ENCODE results near the gene TUSC1. TPM values are rescaled to one million over a fixed set of nuclear protein-coding genes. Genes with fewer than 3 reads are reported as not detected.

Gene TUSC1
- total and polyA plus RNA-seq, 2 donors (not counting 3 experiments of a cell fraction or from before 2014, with no cell fraction given): 9.5 to 12.1 TPM

GRCh38 chr9:25648116-25648515 is 30.1 kb downstream of the TUSC1 start:
- Histone ChIP-seq H2AFZ (ENCODE audit: low read depth, low read length) (peak overlapping the region; percentile 20), H3K9me3 (replicated peaks; ENCODE audit: control insufficient read depth, insufficient read depth, low read length) (no peaks in the 10 kb centered on the region), H4K20me1 (replicated peaks; ENCODE audit: control insufficient read depth, extremely low read depth, insufficient read depth, low read length) (no peaks in the 10 kb centered on the region), H3K9me1 (replicated peaks; ENCODE audit: control insufficient read depth, extremely low read depth, insufficient read depth, low read length) (no peaks in the 10 kb centered on the region), H3K9ac (replicated peaks; ENCODE audit: extremely low read depth, insufficient read depth, low read length) (no peak overlapping the region), H3K27ac (ENCODE audit: insufficient read depth, low read depth, low read length) (no peak overlapping the region), H3K27me3 (ENCODE audit: control insufficient read depth in 2 of 2, insufficient read depth in 2 of 2, low read length in 2 of 2) (no peaks in the 10 kb centered on the region), H3K4me3 (replicated peaks in 1 of 3; ENCODE audit: insufficient read depth in 1 of 3, low read depth in 1 of 3, low read length in 3 of 3) (no peak overlapping the region), H3K79me2 (ENCODE audit: control insufficient read depth, insufficient read depth, low read length) (no peaks in the 10 kb centered on the region), H3K4me1 (ENCODE audit: control insufficient read depth, extremely low read depth, insufficient read depth, low read length) (no peaks in the 10 kb centered on the region), H3K36me3 (ENCODE audit: control insufficient read depth in 2 of 2, extremely low read depth in 1 of 2, insufficient read depth in 2 of 2, low read length in 2 of 2) (no peaks in the 10 kb centered on the region), H3K4me2 (ENCODE audit: insufficient read depth, low read length) (peak overlapping the region; percentile 13)
- POLR2A ChIA-PET: no interaction called here
- no TSS peak for BruUV-seq (replicated peaks)
- intact Hi-C loops (cut with micrococcal nuclease): no loop called here
- DNase-seq (ENCODE audit: low read depth, low spot score): peak; percentile 32
- CTCF ChIA-PET: interaction anchor here (1.3 kb wide), 1 partner anchor 14 kb away, joined by 3 read pairs; no protein-coding TSS in a partner anchor
- dilution Hi-C loops (cut with MboI; ENCODE audit: extremely low pct_ligation_motif_present, low sequenced_read_pairs): no loop called here
- no peak for FAIRE-seq
- peak; percentile 13 for TF ChIP-seq GATA2 (IDR thresholded peaks at IDR 0.05; ENCODE audit: insufficient read depth, insufficient read length, low read depth, low read length)
- TF ChIP-seq FOS (IDR thresholded peaks at IDR 0.05; ENCODE audit: borderline replicate concordance, insufficient read depth, low read length): peak; percentile 17
- no peak for TF ChIP-seq MYC (IDR thresholded peaks at IDR 0.05; ENCODE audit: low read depth, low read length)

DNA sequence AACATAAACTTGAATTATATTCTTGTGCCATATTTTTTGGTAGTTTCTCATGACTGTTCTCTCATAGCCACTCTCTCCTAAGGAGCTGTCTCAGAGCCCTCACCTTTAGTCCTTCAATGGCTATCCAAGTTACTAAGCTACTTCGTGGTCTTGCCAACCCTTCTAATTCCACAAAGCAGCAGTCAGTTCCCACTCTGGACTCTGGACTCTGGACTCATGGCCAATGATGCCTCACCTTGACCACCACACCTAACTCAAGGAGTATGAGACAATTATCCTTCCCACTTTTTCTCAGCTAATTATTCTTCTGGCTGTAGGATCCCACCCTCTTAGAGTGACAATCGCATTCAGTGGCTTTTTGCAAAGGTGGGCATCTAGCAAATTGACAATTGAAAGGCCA is 42.2 kb downstream of the TUSC1 start:
- no peaks in the 10 kb centered on the region for H3K9me1 ChIP-seq (replicated peaks; ENCODE audit: control insufficient read depth, extremely low read depth, insufficient read depth, low read length)
- dilution Hi-C loops (cut with MboI; ENCODE audit: extremely low pct_ligation_motif_present, low sequenced_read_pairs): no loop called here

More for the DNA sequence above, 42.2 kb downstream of the TUSC1 start:
- no peaks in the 10 kb centered on the region for H3K36me3 ChIP-seq (ENCODE audit: control insufficient read depth in 2 of 2, extremely low read depth in 1 of 2, insufficient read depth in 2 of 2, low read length in 2 of 2)
- H2AFZ ChIP-seq (ENCODE audit: low read depth, low read length): no peak overlapping the region
- H3K4me1 ChIP-seq (ENCODE audit: control insufficient read depth, extremely low read depth, insufficient read depth, low read length): peaks cover 5% of the 10 kb centered on the region
- H3K79me2 ChIP-seq (ENCODE audit: control insufficient read depth, insufficient read depth, low read length): no peaks in the 10 kb centered on the region
- intact Hi-C loops (cut with micrococcal nuclease): no loop called here
- ChIA-PET CTCF (no interaction called here), POLR2A (no interaction called here)
- no TSS peak for BruUV-seq (replicated peaks)
- no peaks in the 10 kb centered on the region for H3K9me3 ChIP-seq (replicated peaks; ENCODE audit: control insufficient read depth, insufficient read depth, low read length)
- no peaks in the 10 kb centered on the region for H4K20me1 ChIP-seq (replicated peaks; ENCODE audit: control insufficient read depth, extremely low read depth, insufficient read depth, low read length)
- no peak overlapping the region for H3K4me3 ChIP-seq (replicated peaks in 1 of 3; ENCODE audit: insufficient read depth in 1 of 3, low read depth in 1 of 3, low read length in 3 of 3)
- H3K9ac ChIP-seq (replicated peaks; ENCODE audit: extremely low read depth, insufficient read depth, low read length): no peak overlapping the region
- DNase-seq (ENCODE audit: low read depth, low spot score) (no peak), FAIRE-seq (no peak)
- H3K4me2 ChIP-seq (ENCODE audit: insufficient read depth, low read length): no peak overlapping the region
- no peak for TF ChIP-seq GATA2 (IDR thresholded peaks at IDR 0.05; ENCODE audit: insufficient read depth, insufficient read length, low read depth, low read length)
- no peak for TF ChIP-seq POLR2AphosphoS5 (IDR thresholded peaks at IDR 0.05; ENCODE audit: insufficient read depth, low read depth, low read length)
- no peak for TF ChIP-seq JUN (IDR thresholded peaks at IDR 0.05; ENCODE audit: borderline replicate concordance, insufficient read depth, insufficient read length, low read depth)
- TF ChIP-seq MYC (IDR thresholded peaks at IDR 0.05; ENCODE audit: low read depth, low read length): no peak
- no peak for TF ChIP-seq FOS (IDR thresholded peaks at IDR 0.05; ENCODE audit: borderline replicate concordance, insufficient read depth, low read length)
- no peak for TF ChIP-seq EZH2 (IDR thresholded peaks at IDR 0.05; ENCODE audit: borderline replicate concordance, low read depth, low read length, severe bottlenecking)
- no peak for TF ChIP-seq MAX (IDR thresholded peaks at IDR 0.05; ENCODE audit: insufficient read depth, insufficient read length)
- no peak for TF ChIP-seq POLR2A (IDR thresholded peaks at IDR 0.05; ENCODE audit: low read depth, low read length)
- TF ChIP-seq CTCF (IDR thresholded peaks at IDR 0.05; ENCODE audit: extremely low read depth in 1 of 2, insufficient read depth in 1 of 2, low read depth in 1 of 2, low read length in 2 of 2): no peak
- H3K27ac ChIP-seq (ENCODE audit: insufficient read depth, low read depth, low read length): no peak overlapping the region
- no peaks in the 10 kb centered on the region for H3K27me3 ChIP-seq (ENCODE audit: control insufficient read depth in 2 of 2, insufficient read depth in 2 of 2, low read length in 2 of 2)

All from endothelial cell of umbilical vein (primary cell).